H1 (cell line): ENCODE data around the gene OR11H7. TPM values are rescaled to one million over a fixed set of nuclear protein-coding genes. Genes with fewer than 3 reads are reported as not detected.

Experiments used
- EZH2 ChIP-seq: fragments of 200-600 bp; sonication (generic); IDR thresholded peaks from 2 replicates; pipeline ENCODE4 v1.7.1; 2012; ENCODE audit warnings: low read depth, mild to moderate bottlenecking, moderate library complexity, low read length, inconsistent platforms; ENCODE audit not compliant: severe bottlenecking
- HDAC2 ChIP-seq, 2 experiments: fragments of 300-600 bp in 1 of 2; sonication (generic) in 1 of 2; IDR thresholded peaks; 2 replicates each; pipeline ENCODE4 v1.6.1; 2011 to 2012; ENCODE audit warnings: low read depth in 2 of 2, low read length in 2 of 2, mild to moderate bottlenecking in 2 of 2, moderate library complexity in 2 of 2, borderline replicate concordance in 1 of 2, inconsistent platforms in 1 of 2
- NANOG ChIP-seq: IDR thresholded peaks from 2 replicates; pipeline ENCODE4 v1.6.1; 2011; ENCODE audit warnings: low read length, low read depth, mild to moderate bottlenecking, inconsistent platforms; ENCODE audit not compliant: insufficient read depth, poor library complexity, severe bottlenecking
- POU5F1 ChIP-seq: IDR thresholded peaks from 2 replicates; pipeline ENCODE4 v1.6.1; 2011; ENCODE audit warnings: low read depth, mild to moderate bottlenecking, low read length, moderate library complexity
- TAF1 ChIP-seq: IDR thresholded peaks from 2 replicates; pipeline ENCODE4 v1.6.1; 2011; ENCODE audit warnings: mild to moderate bottlenecking, low read depth, low read length
- TBP ChIP-seq: IDR thresholded peaks from 2 replicates; pipeline ENCODE4 v1.6.1; 2011; ENCODE audit warnings: low read depth, low read length, improper control_type of control experiment
- polyA plus RNA-seq, 7 experiments: library from polyadenylated mRNA; depleted of rRNA in 3 of 7; stranded (reverse) in 5 of 7; unstranded in 2 of 7; fragments of >200 nt in 5 of 7; fragments of 200-250 nt in 2 of 7; gene quantifications; 1 replicate in 5 of 7; 2 replicates in 1 of 7; 4 replicates in 1 of 7; pipeline versions ENCODE4 v1.2.1 to v1.2.3, GENCODE V29; 2011 to 2013; ENCODE audit warnings: missing spikeins in 2 of 7, mixed read lengths in 2 of 7
- total RNA-seq: library from RNA; stranded (reverse); fragmentation: NEBNext Ultra II Directional; extraction: Animal tissue kit (Norgen Biotek cat#: 25700); gene quantifications from 2 replicates; pipeline ENCODE4 v1.2.1, GENCODE V29; 2021
- TF ChIP-seq, protein P1 (sequence below): fragments of 300-600 bp; sonication (generic); IDR thresholded peaks from 2 replicates; pipeline ENCODE4 v1.7.1; 2012; ENCODE audit warnings: low read length, moderate library complexity, mild to moderate bottlenecking, inconsistent platforms; ENCODE audit not compliant: insufficient replicate concordance

The OR11H7 gene
- total and polyA plus RNA-seq, 2 of the 8 experiments (the other 6 are each of a cell fraction or from before 2014, with no cell fraction given): not detected

DNA sequence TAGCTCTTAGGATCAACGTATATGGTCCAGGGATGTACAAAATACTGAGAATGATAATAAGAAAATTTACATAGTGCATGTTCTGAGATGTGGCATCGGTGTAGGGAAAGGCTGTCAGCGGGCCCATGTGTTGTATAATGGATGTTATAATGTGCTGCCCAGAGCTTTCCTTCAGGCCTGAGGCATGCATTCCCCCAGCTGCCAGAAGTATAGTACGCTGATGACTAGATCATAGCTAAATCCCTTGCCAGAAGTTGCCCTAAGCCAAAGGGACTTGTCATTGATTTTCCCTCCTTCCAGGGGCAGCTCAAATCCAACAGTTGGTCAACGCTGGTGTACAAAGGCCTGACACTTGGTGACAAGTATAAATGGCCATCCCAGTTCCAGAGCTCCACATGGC, 44.6 kb upstream of the OR11H7 start (continued):
- TF ChIP-seq NANOG: no peak
- TF ChIP-seq HDAC2 (IDR thresholded peaks at IDR 0.05; ENCODE audit: borderline replicate concordance in 1 of 2, low read depth in 2 of 2, low read length in 2 of 2): no peak
- no peak for TF ChIP-seq TAF1
- no peak for TF ChIP-seq POU5F1
- no peak for TF ChIP-seq TBP
- no peak for TF ChIP-seq EZH2
- TF ChIP-seq, protein P1, sequence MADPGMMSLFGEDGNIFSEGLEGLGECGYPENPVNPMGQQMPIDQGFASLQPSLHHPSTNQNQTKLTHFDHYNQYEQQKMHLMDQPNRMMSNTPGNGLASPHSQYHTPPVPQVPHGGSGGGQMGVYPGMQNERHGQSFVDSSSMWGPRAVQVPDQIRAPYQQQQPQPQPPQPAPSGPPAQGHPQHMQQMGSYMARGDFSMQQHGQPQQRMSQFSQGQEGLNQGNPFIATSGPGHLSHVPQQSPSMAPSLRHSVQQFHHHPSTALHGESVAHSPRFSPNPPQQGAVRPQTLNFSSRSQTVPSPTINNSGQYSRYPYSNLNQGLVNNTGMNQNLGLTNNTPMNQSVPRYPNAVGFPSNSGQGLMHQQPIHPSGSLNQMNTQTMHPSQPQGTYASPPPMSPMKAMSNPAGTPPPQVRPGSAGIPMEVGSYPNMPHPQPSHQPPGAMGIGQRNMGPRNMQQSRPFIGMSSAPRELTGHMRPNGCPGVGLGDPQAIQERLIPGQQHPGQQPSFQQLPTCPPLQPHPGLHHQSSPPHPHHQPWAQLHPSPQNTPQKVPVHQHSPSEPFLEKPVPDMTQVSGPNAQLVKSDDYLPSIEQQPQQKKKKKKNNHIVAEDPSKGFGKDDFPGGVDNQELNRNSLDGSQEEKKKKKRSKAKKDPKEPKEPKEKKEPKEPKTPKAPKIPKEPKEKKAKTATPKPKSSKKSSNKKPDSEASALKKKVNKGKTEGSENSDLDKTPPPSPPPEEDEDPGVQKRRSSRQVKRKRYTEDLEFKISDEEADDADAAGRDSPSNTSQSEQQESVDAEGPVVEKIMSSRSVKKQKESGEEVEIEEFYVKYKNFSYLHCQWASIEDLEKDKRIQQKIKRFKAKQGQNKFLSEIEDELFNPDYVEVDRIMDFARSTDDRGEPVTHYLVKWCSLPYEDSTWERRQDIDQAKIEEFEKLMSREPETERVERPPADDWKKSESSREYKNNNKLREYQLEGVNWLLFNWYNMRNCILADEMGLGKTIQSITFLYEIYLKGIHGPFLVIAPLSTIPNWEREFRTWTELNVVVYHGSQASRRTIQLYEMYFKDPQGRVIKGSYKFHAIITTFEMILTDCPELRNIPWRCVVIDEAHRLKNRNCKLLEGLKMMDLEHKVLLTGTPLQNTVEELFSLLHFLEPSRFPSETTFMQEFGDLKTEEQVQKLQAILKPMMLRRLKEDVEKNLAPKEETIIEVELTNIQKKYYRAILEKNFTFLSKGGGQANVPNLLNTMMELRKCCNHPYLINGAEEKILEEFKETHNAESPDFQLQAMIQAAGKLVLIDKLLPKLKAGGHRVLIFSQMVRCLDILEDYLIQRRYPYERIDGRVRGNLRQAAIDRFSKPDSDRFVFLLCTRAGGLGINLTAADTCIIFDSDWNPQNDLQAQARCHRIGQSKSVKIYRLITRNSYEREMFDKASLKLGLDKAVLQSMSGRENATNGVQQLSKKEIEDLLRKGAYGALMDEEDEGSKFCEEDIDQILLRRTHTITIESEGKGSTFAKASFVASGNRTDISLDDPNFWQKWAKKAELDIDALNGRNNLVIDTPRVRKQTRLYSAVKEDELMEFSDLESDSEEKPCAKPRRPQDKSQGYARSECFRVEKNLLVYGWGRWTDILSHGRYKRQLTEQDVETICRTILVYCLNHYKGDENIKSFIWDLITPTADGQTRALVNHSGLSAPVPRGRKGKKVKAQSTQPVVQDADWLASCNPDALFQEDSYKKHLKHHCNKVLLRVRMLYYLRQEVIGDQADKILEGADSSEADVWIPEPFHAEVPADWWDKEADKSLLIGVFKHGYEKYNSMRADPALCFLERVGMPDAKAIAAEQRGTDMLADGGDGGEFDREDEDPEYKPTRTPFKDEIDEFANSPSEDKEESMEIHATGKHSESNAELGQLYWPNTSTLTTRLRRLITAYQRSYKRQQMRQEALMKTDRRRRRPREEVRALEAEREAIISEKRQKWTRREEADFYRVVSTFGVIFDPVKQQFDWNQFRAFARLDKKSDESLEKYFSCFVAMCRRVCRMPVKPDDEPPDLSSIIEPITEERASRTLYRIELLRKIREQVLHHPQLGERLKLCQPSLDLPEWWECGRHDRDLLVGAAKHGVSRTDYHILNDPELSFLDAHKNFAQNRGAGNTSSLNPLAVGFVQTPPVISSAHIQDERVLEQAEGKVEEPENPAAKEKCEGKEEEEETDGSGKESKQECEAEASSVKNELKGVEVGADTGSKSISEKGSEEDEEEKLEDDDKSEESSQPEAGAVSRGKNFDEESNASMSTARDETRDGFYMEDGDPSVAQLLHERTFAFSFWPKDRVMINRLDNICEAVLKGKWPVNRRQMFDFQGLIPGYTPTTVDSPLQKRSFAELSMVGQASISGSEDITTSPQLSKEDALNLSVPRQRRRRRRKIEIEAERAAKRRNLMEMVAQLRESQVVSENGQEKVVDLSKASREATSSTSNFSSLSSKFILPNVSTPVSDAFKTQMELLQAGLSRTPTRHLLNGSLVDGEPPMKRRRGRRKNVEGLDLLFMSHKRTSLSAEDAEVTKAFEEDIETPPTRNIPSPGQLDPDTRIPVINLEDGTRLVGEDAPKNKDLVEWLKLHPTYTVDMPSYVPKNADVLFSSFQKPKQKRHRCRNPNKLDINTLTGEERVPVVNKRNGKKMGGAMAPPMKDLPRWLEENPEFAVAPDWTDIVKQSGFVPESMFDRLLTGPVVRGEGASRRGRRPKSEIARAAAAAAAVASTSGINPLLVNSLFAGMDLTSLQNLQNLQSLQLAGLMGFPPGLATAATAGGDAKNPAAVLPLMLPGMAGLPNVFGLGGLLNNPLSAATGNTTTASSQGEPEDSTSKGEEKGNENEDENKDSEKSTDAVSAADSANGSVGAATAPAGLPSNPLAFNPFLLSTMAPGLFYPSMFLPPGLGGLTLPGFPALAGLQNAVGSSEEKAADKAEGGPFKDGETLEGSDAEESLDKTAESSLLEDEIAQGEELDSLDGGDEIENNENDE: no peak
